ENCODE data around the gene CLDN8. TPM values are rescaled to one million over a fixed set of nuclear protein-coding genes. Genes with fewer than 3 reads are reported as not detected.

CLDN8 gene
- total and polyA plus RNA-seq, 10 of the 15 experiments (the other 5 are each of a cell fraction or from before 2014, with no cell fraction given), result not detected

DNA sequence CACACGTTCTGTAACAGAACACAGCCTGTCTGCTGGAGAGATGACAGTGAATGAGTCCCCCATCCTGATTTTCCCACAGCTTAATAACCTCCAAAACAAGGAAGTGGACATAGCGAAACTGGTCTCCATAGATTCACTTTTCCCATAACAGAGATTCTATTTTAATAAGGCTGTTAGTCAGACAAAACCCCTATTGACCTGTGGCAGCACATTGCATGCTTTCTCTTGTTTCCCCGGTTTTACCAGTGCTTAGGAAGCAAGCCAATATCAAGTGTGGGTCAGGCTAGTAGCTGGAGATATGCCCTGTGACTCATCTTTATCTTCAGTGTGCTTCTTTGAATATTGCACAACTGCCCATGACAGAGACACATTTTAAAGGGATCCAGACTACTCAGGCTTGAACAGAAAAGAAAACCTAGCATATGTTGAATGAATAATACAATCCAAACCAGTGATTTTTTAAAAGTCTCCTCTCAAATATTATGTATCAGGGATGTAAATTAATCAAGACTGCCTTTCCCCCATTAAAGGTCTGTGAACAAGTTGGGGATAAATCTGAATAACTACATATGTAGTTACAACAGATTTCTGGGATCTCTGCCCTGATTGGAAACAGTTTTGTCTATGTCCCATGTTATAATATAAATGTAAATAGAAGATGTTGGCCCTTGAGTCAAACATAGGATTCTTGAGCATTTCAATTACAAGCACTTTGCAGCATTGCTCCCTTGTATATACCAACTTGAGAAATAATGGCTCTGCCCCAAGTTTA is 11.9 kb upstream of the CLDN8 start (continued):
- TF ChIP-seq, protein P1, sequence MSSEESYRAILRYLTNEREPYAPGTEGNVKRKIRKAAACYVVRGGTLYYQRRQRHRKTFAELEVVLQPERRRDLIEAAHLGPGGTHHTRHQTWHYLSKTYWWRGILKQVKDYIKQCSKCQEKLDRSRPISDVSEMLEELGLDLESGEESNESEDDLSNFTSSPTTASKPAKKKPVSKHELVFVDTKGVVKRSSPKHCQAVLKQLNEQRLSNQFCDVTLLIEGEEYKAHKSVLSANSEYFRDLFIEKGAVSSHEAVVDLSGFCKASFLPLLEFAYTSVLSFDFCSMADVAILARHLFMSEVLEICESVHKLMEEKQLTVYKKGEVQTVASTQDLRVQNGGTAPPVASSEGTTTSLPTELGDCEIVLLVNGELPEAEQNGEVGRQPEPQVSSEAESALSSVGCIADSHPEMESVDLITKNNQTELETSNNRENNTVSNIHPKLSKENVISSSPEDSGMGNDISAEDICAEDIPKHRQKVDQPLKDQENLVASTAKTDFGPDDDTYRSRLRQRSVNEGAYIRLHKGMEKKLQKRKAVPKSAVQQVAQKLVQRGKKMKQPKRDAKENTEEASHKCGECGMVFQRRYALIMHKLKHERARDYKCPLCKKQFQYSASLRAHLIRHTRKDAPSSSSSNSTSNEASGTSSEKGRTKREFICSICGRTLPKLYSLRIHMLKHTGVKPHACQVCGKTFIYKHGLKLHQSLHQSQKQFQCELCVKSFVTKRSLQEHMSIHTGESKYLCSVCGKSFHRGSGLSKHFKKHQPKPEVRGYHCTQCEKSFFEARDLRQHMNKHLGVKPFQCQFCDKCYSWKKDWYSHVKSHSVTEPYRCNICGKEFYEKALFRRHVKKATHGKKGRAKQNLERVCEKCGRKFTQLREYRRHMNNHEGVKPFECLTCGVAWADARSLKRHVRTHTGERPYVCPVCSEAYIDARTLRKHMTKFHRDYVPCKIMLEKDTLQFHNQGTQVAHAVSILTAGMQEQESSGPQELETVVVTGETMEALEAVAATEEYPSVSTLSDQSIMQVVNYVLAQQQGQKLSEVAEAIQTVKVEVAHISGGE (CRISPR knock-in tag; IDR thresholded peaks at IDR 0.05), result no peak
- TF ChIP-seq JUND (IDR thresholded peaks at IDR 0.05; ENCODE audit: low read depth, low read length), result no peak
- TF ChIP-seq, protein P2, sequence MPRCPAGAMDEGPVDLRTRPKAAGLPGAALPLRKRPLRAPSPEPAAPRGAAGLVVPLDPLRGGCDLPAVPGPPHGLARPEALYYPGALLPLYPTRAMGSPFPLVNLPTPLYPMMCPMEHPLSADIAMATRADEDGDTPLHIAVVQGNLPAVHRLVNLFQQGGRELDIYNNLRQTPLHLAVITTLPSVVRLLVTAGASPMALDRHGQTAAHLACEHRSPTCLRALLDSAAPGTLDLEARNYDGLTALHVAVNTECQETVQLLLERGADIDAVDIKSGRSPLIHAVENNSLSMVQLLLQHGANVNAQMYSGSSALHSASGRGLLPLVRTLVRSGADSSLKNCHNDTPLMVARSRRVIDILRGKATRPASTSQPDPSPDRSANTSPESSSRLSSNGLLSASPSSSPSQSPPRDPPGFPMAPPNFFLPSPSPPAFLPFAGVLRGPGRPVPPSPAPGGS (IDR thresholded peaks at IDR 0.05; ENCODE audit: borderline replicate concordance, insufficient read depth, low read depth, low read length, poor library complexity, severe bottlenecking), result no peak

- BruUV-seq (replicated peaks), result no TSS peak
- ATAC-seq, result no peak
- FAIRE-seq, result no peak
- DNase-seq (ENCODE audit: low read depth, low spot score), result no peak
- intact Hi-C loops (cut with micrococcal nuclease; ENCODE audit: unreplicated experiment) (no loop called here), in situ Hi-C loops (cut with MboI) (no loop called here)
- WGBS (ENCODE audit: insufficient coverage, insufficient replicate concordance, low lambda C conversion rate, missing lambda C conversion rate), result 4% methylated on average over 1 of the region's 1 CpG
- no peak overlapping the region for H3K9ac ChIP-seq (ENCODE audit: control insufficient read depth, insufficient read depth, low read length)
- H3K9me3 ChIP-seq (replicated peaks; ENCODE audit: control insufficient read depth, insufficient read depth, low read length), result no peaks in the 10 kb centered on the region; the same call in 2 of the 3 replicates
- no peaks in the 10 kb centered on the region for H3K27me3 ChIP-seq (replicated peaks in 1 of 2; ENCODE audit: control insufficient read depth in 2 of 2, insufficient read depth in 2 of 2, low read length in 1 of 2)
- ChIA-PET SMC1A (ENCODE audit: uncharacterized antibody, unreplicated experiment) (interaction anchor here (0.9 kb wide), 1 partner anchor 857 kb away, joined by 3 read pairs; no protein-coding TSS in a partner anchor), RAD21 (ENCODE audit: unreplicated experiment) (no interaction called here), POLR2A (no interaction called here), CTCF (no interaction called here)
- H3K79me2 ChIP-seq (ENCODE audit: control insufficient read depth, insufficient read depth, low read length), result no peaks in the 10 kb centered on the region
- H3K4me3 ChIP-seq, result no peak overlapping the region
- H3K27ac ChIP-seq (ENCODE audit: control insufficient read depth, insufficient read depth), result no peak overlapping the region
- TF ChIP-seq MYB (IDR thresholded peaks at IDR 0.05; ENCODE audit: borderline replicate concordance, low read depth, low read length), result no peak
- no peak for TF ChIP-seq EZH2 (IDR thresholded peaks at IDR 0.05; ENCODE audit: borderline replicate concordance, control insufficient read depth, low read depth, low read length)
- no peak overlapping the region for H2AFZ ChIP-seq (ENCODE audit: control insufficient read depth, low read depth, low read length)
- no peaks in the 10 kb centered on the region for H3K36me3 ChIP-seq (ENCODE audit: control insufficient read depth in 2 of 2, insufficient read depth in 2 of 2, low read length in 1 of 2)
- H4K20me1 ChIP-seq (ENCODE audit: control insufficient read depth, insufficient read depth), result no peaks in the 10 kb centered on the region
- H3K4me2 ChIP-seq (ENCODE audit: control insufficient read depth, insufficient read depth), result no peak overlapping the region
- H3K4me1 ChIP-seq (ENCODE audit: control insufficient read depth, insufficient read depth, low read length), result no peaks in the 10 kb centered on the region
Observed at GRCh38 chr21:30227128-30227527, 11.2 kb upstream of the CLDN8 start.
